Measurements from ENCODE around the gene DENND1A. TPM values are rescaled to one million over a fixed set of nuclear protein-coding genes. Genes with fewer than 3 reads are reported as not detected.

DENND1A gene
- total RNA-seq, 1 experiment from 2014 or later = 23.5 TPM

GRCh38 chr9:123497830-123498229 lies 432.1 kb downstream of the DENND1A start:
- Mint-ChIP-seq H3K4me3 (no peak overlapping the region), H3K9me3 (no peaks in the 10 kb centered on the region), H3K27ac (no peak overlapping the region), H3K27me3 (ENCODE audit: low read depth) (no peaks in the 10 kb centered on the region; the same call in 1 of the 2 replicates), H3K4me1 (no peaks in the 10 kb centered on the region), H3K36me3 (no peaks in the 10 kb centered on the region)
- DNase-seq (ENCODE audit: low spot score) (no peak), ATAC-seq (no peak)
- CTCF ChIA-PET = interaction anchor here (1.3 kb wide), 1 partner anchor 98 kb away, joined by 3 read pairs; no protein-coding TSS in a partner anchor
- TF ChIP-seq OVOL2 (CRISPR knock-in tag; IDR thresholded peaks at IDR 0.05; ENCODE audit: borderline replicate concordance) (no peak), CREM (CRISPR knock-in tag; IDR thresholded peaks at IDR 0.05) (no peak), USF2 (CRISPR knock-in tag; IDR thresholded peaks at IDR 0.05) (no peak), ZNF512 (CRISPR knock-in tag; IDR thresholded peaks at IDR 0.05; ENCODE audit: borderline replicate concordance) (no peak), GRHL2 (CRISPR knock-in tag; IDR thresholded peaks at IDR 0.05; ENCODE audit: insufficient replicate concordance, severe bottlenecking) (no peak), ZNF423 (CRISPR knock-in tag; IDR thresholded peaks at IDR 0.05) (no peak), ZNF263 (CRISPR knock-in tag; IDR thresholded peaks at IDR 0.05; ENCODE audit: low read depth) (no peak), ZBTB21 (CRISPR knock-in tag; IDR thresholded peaks at IDR 0.05; ENCODE audit: borderline replicate concordance) (no peak), CBFB (CRISPR knock-in tag; IDR thresholded peaks at IDR 0.05; ENCODE audit: low read depth) (no peak), PRDM15 (CRISPR knock-in tag; IDR thresholded peaks at IDR 0.05) (no peak)
- POLR2A ChIA-PET = no interaction called here

GRCh38 chr9:123495731-123496130 lies 434.2 kb downstream of the DENND1A start:
- CTCF ChIA-PET = no interaction called here
- POLR2A ChIA-PET = interaction anchor here (0.7 kb wide), 1 partner anchor 1019 kb away, joined by 3 read pairs; no protein-coding TSS in a partner anchor
- Mint-ChIP-seq H3K4me1 (no peaks in the 10 kb centered on the region), H3K36me3 (no peaks in the 10 kb centered on the region), H3K27ac (no peak overlapping the region), H3K27me3 (ENCODE audit: low read depth) (no peaks in the 10 kb centered on the region; the same call in 1 of the 2 replicates), H3K9me3 (no peaks in the 10 kb centered on the region), H3K4me3 (no peak overlapping the region)
- DNase-seq (ENCODE audit: low spot score) = no peak
- no peak for ATAC-seq
- TF ChIP-seq ERG (CRISPR knock-in tag; IDR thresholded peaks at IDR 0.05) (no peak), RORB (CRISPR knock-in tag; IDR thresholded peaks at IDR 0.05) (no peak), E2F4 (CRISPR knock-in tag; IDR thresholded peaks at IDR 0.05; ENCODE audit: borderline replicate concordance, low read depth) (no peak), ZNF512 (CRISPR knock-in tag; IDR thresholded peaks at IDR 0.05; ENCODE audit: borderline replicate concordance) (no peak), ZNF263 (CRISPR knock-in tag; IDR thresholded peaks at IDR 0.05; ENCODE audit: low read depth) (no peak), MYBL2 (CRISPR knock-in tag; IDR thresholded peaks at IDR 0.05) (no peak), ZNF317 (CRISPR knock-in tag; IDR thresholded peaks at IDR 0.05; ENCODE audit: borderline replicate concordance, low read depth) (no peak), EMX1 (CRISPR knock-in tag; IDR thresholded peaks at IDR 0.05) (no peak)
- TF ChIP-seq, protein P1, sequence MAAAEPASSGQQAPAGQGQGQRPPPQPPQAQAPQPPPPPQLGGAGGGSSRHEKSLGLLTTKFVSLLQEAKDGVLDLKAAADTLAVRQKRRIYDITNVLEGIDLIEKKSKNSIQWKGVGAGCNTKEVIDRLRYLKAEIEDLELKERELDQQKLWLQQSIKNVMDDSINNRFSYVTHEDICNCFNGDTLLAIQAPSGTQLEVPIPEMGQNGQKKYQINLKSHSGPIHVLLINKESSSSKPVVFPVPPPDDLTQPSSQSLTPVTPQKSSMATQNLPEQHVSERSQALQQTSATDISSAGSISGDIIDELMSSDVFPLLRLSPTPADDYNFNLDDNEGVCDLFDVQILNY (CRISPR knock-in tag; IDR thresholded peaks at IDR 0.05) = no peak
- TF ChIP-seq, protein P2, sequence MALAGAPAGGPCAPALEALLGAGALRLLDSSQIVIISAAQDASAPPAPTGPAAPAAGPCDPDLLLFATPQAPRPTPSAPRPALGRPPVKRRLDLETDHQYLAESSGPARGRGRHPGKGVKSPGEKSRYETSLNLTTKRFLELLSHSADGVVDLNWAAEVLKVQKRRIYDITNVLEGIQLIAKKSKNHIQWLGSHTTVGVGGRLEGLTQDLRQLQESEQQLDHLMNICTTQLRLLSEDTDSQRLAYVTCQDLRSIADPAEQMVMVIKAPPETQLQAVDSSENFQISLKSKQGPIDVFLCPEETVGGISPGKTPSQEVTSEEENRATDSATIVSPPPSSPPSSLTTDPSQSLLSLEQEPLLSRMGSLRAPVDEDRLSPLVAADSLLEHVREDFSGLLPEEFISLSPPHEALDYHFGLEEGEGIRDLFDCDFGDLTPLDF (CRISPR knock-in tag; IDR thresholded peaks at IDR 0.05) = no peak
- TF ChIP-seq, protein P3, sequence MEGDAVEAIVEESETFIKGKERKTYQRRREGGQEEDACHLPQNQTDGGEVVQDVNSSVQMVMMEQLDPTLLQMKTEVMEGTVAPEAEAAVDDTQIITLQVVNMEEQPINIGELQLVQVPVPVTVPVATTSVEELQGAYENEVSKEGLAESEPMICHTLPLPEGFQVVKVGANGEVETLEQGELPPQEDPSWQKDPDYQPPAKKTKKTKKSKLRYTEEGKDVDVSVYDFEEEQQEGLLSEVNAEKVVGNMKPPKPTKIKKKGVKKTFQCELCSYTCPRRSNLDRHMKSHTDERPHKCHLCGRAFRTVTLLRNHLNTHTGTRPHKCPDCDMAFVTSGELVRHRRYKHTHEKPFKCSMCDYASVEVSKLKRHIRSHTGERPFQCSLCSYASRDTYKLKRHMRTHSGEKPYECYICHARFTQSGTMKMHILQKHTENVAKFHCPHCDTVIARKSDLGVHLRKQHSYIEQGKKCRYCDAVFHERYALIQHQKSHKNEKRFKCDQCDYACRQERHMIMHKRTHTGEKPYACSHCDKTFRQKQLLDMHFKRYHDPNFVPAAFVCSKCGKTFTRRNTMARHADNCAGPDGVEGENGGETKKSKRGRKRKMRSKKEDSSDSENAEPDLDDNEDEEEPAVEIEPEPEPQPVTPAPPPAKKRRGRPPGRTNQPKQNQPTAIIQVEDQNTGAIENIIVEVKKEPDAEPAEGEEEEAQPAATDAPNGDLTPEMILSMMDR (IDR thresholded peaks at IDR 0.05) = no peak
